Stimulated activated CD4-positive, alpha-beta T cell treated with anti-CD3 and anti-CD28 coated beads, Interleukin-4, amount 100 ng/mL, for 48 hours (primary cell): Measurements from ENCODE around the gene TRMO.

Source experiments
- DNase-seq, 2 donors: peaks; one replicate each; pipeline ENCODE4 v3.0.0-alpha.2; 2020; ENCODE audit warnings: low read depth in 2 of 2

Gene TRMO

GRCh38 chr9:97905228-97905627, 17.1 kb downstream of the TRMO start:
- DNase-seq: no peak

GRCh38 chr9:97904725-97905124, 17.6 kb downstream of the TRMO start:
- peak; percentile 21 to 43 for DNase-seq

DNA sequence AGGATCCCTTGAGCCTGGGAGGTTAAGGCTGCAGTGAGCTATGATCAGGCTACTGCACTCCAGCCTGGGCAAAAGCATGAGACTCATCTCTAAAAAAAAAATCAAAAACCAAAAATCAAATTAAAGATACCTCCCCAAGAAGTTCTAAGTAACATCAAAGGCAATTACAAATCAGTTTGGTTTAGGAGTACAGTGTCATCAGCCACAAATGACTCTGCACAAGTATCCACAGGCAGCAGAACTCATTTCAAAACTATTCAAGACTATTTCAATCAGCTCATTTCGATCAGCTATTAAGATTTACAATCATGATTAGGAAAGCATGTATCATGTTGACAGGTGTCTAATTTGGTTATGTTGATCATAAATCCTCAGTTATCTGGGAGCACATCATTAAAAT, 19.1 kb downstream of the TRMO start:
- no peak for DNase-seq

DNA sequence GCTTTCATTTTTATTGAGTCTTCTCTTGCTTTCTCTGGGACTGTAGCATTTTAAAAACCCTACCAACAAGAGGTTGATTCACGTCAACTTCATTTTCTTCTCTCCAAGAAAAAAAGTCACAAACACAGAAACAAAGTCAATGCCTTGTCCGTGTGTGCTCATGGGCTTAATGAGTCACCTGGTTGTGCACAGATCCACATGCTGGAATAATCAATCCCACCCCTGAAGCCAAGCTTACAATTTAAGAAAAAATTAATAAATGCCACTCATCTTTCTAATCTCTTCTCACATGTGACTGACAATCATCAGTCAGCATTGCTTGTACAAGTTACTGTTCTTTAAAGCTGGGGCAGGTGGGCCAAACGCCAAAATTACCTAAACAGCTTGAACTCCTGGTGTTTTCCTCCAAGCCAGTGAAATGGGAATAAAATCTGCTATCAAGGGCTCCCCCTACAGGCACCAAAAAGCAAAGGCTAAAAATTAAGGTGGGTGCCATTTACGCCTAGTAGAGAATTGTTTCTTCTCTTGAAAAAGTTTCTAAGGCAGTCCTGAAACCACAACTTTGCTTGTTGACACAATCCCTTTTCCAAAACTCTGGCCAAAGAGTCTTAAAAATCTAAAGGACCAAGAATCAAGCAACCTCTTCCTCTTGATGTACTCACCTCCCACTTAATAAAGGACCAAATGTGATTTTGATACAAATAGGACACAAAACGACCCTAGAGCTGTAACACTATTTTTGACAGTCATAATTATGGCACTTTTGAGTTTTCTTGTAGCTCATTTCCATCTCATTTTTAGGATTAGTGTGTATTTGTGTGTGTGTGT, 21.3 kb downstream of the TRMO start:
- no peak for DNase-seq

GRCh38 chr9:97900103-97900737, 22.1 kb downstream of the TRMO start:
- no peak for DNase-seq

GRCh38 chr9:97895695-97896332, 26.5 kb downstream of the TRMO start:
- DNase-seq: no peak

DNA sequence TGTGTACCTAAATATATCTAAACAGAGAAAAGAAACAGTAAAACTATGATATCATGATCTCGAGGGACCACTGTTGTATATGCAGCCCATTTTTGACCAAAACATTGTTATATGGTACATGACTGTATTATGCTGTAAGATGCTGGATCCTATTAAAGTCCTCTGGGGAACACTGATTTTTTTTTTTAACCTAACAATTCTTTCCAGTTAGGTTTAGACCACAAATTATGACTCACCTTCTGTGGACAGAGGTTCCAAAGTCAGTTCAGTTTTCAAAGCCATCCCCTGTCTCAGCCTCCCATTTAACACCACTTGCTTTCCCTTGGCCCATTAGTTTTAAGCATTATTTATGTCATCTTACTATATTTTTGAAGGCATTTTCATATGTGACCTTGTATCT, 27.1 kb downstream of the TRMO start:
- no peak for DNase-seq

DNA sequence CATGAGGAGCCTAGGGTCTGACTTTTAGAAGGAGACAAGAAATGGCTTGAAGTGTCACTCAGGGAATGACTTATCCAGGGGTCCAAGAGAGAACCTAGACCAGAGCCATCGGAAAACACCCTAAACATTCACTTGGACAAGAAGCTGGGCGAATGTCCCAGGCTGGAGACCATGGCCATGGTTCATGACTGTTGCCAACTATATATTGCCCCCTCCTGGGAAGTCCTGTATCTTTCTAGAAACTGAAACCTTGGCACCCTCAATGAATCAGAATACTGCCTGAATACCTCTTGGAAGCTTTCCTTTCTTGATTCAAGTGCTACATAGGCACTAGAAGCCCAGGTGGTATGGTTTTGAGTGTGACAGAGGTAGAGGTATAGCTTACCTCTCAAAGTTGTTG, 29.9 kb downstream of the TRMO start:
- no peak for DNase-seq

DNA sequence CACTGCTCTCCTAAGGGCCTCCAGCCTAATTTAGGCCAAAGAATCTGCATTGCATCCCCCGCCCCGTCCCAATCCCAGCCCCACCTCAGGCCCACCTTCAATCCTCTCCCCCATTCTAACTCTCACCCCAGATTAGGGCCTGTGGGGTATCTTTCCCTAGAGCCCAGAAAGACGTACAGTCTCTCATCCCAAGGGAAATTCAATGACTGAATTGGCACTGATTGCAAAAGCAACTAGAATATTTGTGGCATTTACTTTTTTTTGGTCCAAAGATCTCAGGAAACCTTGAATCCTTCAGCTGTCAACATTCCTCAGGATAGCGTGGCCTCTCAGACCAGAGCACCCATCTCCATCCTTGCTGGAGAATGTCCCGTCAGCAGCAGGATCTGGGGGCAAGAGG, 30.6 kb downstream of the TRMO start:
- no peak for DNase-seq

GRCh38 chr9:97889941-97890887, 32.1 kb downstream of the TRMO start:
- DNase-seq: peak; percentile 51 to 71

GRCh38 chr9:97880336-97880735, 42.0 kb downstream of the TRMO start:
- no peak for DNase-seq

DNA sequence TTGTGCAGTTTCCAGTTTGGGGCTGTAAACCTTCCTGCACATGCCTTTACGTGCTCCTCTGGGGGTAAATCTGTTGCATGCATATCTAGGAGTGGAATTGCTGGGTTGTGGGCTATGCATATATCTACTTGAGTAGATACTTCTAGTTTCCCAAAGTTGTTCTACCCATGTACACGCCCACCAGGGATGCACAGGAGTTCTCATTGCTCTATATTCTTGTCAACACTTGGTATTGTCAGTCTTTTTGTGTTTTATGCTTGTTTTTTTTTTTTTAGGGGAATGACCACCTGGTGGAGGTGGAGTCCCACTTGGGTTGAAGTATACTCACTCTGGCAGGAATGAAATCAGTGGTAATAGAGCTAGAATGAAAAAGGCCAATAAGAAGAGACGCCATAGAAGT, 46.2 kb downstream of the TRMO start:
- no peak for DNase-seq

DNA sequence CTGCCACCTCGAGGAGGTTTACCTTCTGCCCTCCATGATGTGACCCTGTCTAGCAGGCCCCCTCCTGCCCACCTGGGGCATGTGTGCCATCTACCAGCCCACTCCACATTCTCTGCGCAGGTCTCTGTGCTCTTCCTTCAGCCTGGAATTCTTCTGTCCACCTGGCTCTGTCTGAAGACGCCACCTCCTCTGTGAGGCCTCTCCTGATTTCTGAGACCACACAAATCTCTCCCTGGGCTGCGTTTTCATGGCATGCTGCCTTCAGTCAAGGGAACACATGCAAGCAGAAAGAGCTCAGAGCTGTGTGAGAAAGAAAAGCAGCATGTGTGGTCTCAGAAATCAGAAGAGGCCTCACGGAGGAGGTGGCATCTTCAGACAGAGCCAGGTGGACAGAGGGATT, 47.2 kb downstream of the TRMO start:
- DNase-seq: no peak

GRCh38 chr9:97874624-97875023, 47.7 kb downstream of the TRMO start:
- DNase-seq: no peak

- DNase-seq: no peak
These were observed 48.4 kb downstream of the TRMO start for GRCh38 chr9:97873882-97874281.

- DNase-seq: no peak
These were observed 48.9 kb downstream of the TRMO start for GRCh38 chr9:97873425-97873824.

DNA sequence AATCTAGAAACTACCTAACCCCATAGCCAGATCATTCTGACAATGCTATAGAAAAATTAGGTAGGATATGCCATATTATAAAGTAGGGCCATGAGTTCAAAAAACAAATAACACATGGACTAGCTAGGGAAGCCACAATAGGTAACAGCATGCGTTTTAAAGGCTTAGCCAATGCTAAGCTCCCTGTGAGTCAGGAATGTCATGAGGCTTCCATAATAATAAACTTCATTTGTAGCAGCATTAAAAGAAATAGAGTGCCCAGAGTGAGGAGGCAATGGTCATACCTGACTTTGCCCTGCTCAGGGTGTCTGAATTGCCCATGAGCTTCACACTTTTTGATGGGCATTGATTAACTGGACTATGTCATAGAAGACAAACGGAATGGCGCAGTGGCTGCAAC, 53.4 kb downstream of the TRMO start:
- no peak for DNase-seq

GRCh38 chr9:97866848-97867247, 55.5 kb downstream of the TRMO start:
- no peak for DNase-seq

DNA sequence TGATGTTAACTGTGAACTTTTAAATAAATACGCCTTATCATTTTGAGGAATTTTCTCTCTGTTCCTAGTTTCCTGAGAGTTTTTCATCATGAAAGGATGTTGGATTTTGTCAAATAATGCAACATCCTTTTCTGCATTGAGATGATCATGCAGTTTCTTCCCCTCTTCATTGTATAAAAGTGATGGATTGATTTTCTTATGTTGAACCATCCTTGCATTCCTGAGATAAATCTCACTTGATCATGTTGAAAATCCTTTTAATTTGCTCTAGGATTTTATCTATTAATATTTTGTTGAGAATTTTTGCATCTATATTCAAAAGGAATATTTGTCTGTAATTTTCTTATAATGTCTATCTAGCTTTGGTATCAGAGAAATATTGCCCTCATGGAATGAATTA, 56.0 kb downstream of the TRMO start:
- DNase-seq: no peak

DNA sequence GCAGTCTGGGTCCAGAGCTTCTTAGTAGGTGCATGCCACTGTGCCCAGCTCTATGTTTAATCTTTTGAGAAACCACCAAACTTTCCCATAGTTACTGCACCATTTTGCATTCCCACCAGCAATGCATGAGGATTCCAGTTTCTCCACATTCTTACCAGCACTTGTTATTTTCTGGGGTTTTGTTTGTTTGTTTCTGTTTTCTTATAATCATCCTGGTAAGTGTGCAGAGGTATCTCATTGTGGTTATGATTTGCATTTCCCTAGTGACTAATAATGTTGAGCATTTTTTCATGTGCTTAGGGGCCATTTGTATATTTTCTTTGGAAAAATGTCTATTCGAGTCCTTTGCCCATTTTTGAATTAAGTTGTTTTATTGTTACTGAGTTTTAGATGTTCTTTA, 57.9 kb downstream of the TRMO start:
- DNase-seq: no peak

GRCh38 chr9:97863314-97863713, 59.0 kb downstream of the TRMO start:
- no peak for DNase-seq

DNA sequence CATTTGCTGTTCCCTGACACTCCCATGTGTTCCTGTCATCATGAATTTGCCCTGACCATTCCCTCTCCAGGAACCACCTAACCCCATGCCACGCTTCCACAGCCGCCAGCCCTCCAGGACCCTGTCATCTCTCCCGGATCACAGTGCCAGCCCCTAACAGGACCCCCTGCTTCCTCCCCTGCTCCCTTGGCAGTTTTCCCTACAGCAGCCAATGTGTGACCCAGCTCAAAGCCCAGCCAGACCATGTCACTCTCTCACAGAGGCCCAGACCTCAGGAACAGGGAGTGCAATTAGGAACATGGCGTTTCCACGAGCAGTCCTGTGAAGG, 61.2 kb downstream of the TRMO start:
- no peak for DNase-seq
